GM18868 (cell line): ENCODE data around the gene GIPC2.
A peak's percentile ranks its signal among the peaks of the same experiment; 100 is the strongest.

ENCODE experiments used
- ATAC-seq: cut with Tn5 transposase; IDR thresholded peaks from one replicate; pipeline ENCODE4 v1.9.1; 2021; ENCODE audit warnings: mild to moderate bottlenecking, moderate library complexity; ENCODE audit not compliant: unreplicated experiment

GIPC2 gene

DNA sequence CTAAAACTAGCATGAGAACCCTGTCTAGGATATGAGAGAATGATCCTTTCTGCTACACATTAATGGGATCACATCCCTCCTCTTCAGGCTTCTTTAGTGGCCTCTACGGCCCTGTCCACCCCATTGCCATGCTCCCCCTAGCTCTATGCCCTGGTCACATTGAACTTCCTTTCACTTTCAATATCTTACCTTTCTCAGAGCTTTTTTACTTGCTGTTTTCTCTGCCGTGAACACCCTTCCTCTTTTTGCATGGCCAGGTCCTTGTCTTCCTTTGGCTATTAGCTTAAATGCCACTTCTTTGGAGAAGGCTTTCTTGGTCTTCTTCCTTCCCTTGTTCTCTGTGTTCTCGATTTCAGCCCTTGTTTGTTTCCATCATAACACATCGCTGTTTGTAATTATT, 97.4 kb downstream of the GIPC2 start:
- ATAC-seq: peak; percentile 68

DNA sequence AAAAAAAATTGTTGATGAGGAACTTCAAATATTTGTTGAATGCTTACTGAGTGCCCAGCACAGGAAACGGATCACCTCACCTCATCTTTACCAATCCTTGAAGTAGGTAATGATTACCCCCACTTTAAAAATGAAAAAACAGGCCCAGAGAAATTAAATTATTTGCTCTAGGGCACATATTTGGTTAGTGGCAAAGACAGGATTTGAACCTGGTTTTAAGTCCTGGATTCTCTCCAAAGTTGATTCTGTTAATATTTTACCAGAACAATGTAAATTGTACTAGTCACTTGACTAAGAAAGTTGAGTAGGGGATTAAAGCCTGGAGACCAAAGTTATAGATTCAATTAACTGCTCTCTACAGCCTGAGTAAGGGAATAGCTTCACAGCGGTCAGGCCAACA, 97.9 kb downstream of the GIPC2 start:
- no peak for ATAC-seq

DNA sequence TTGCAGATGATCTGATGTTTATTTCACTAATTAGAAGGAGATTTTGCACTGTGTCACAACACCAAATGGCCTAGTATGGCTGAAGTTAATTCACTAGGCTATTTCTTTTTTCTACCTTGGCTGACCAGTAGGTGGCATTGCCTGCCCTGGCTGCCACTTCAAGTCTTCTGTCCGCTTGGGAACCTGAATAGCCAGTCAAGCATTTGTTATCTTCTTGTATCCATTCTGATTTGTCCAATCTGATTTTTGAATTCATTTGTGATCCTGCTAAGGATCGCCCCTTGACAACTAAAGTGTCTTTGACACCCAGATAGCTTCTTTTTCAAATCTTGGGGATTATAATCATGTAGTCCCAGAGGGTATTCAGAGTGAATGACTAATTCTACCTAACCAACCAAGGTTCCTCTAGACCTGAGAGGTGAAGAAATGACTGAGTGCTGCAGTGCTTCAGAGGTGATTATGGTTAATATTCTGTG, 99.4 kb downstream of the GIPC2 start:
- peak; percentile 74 for ATAC-seq

DNA sequence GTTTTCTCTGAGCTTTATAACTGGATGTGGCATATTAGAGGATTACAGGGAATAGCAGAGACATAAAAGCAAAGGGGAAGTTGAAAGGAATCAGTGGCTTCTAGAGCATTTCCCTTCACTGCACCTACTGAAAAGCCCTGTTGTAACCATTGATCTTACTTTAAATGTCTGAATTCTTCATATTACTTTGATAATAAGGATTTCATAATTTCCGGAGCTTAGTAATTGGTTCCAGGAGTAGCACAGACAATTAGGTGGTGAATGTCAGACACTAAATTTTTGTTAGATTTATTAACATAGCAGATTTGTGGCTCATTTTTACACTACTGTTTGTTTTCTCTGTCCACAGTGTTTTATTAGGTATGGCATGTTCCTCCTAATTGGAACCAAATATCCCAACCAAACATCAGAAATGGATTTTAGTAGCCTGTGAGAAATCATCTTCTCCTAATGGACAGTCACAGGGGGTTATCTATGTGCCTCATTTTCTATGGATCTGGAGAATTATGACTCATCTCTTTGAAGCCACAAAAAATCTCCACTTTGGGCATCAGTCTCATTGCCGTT, 100.5 kb downstream of the GIPC2 start:
- no peak for ATAC-seq

DNA sequence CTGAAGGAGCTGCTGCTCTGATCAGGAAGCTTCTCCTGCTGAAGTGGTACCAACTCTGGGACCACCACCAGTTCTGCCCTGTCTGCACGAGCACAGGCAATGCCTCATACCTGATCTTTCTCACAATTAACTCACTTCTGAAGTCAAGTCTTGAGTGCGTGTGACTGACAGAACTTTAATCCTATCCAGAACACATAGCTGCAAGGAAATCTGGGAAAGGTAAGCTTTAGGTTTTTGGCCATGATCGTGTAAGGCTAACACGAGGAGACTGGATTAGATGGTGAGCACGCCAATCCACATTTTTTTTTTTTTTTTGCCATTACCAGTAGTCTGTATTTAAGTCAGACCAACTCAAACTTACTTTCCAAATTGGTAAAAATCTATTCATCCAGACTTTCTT, 101.3 kb downstream of the GIPC2 start:
- ATAC-seq: no peak

DNA sequence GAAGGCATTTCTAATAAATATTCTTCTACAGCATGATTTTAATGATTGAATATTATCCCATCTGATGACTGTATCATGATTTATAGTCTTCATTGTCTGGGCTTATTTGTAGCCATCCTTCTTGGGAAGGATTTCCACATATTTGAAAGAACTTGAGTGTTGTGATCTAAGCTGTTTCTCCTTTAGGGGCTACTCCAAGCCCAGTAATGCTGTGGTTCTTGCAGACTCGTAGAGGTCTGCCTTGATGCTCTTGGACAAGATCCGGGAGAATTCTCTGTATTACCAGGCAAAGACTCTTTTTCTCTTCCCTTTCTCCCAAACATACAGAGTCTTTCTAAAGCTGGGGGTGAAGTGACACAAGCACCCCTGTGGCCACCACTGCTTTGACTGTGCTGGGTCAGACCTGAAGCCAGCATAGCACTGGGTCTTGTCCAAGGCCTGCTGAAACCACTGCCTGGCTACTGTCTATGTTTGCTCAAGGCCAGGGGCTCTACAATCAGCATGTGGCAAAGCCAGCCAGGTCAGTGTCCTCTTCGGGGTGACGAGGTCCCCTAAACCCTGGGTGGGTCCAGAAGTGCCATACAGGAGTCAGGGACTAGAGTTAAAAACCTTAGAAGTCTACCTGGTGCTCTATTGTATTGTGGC, 107.4 kb downstream of the GIPC2 start:
- no peak for ATAC-seq

DNA sequence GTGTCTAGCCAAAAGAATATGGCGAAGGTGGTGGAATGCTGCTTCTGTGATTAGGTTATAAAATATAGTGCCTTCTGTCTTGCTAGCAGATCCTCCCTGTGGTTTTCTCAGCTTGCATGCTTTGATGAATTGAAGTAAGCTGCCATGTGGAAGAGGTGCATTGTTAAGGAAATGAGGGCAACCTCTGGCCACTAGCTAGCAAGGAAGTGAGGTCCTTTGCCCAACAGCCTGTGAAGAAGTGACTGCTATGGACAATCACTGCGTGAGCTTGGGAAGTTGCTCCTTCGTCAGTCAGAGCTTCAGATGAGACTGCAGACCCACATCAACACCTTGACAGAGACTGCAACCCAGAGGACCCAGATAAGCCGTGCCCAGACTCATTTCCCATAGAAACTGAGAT, 109.4 kb downstream of the GIPC2 start:
- no peak for ATAC-seq

DNA sequence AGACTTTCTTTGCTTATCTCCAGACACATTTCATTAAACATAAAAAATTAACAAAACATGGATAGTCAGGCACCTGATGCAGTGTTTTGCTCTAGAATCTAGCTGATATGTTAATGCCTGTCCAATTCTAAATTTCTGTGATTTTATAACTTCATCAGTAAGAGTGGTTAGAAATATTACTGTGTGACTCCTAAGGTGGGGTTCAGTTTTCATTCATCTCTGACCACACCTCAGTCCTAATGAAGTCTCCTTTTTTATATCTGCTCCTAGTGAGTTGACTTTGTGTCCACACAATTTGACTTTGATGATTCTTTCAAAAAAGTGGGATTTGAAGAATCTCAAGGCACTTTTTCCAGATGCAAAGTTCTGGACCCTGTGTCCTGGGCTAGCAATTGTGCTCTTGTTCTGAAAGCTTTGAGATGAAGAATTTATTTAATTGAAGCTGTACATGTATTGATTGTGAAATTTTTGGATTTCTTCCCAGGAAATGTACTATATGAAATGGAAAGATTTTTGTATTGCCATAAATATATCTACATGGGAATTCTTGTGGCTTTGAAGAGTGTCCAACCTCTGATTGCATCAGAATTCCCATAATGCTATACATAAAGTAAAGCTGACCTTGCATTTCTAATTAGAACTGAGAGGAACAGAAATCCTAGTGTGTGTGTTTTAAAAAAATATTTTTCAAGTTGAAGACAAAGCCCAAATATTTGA, 111.2 kb downstream of the GIPC2 start:
- ATAC-seq: no peak

DNA sequence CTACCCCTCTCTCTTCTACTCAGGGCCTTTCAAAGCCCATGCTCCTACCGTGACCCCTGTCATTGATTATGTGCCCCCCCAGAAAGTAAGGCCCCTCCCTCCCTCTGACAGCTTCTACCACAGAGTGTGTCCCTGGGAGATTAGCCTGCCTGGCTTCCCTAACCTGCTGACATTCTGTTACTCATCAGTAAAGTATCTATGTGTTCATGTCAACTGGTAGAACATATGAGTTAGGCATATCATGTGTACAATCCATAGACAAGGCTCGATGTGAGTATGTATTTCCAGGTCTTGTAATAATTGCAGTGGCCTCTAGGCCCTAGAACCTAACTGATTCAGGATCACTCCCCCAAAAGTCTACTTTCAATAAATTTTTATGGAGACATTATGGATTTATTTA, 120.0 kb downstream of the GIPC2 start:
- no peak for ATAC-seq

DNA sequence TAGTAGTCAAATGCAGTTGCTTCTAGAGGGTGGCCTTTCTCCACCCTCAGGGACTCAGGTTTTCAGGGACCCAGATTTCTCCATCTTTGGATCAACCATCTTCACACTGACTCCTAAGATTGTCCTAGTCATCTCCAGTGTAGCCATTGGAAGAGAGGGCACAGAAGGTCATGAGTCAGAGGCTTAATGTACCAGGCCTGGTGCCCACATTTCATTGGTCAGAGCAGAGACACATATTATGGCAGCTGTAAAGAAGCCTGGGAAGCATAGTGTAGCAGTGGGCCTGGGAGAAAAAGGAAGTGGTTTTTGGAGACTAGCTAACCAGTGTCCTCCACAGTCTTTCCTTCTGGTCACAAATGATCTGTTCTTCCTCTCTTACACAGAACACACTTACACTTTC, 122.5 kb downstream of the GIPC2 start:
- no peak for ATAC-seq

DNA sequence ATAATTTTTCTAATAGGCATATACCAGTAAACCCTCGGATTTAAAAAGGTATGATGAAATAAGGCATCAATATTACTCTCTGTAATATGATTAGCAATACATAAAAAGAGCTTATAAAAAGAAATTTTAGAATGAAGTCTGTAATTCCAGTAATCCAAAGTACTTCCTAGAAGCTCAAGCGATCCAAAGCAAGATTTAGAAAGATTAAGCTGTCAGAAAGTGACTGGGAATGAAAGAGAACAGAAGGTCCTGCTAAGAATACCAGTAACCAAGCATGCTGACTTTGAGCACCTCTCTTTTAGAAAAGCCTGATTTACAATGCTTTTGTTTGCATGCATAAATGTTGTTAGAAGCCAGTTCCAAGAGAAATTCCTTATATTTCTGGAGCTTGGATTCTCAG, 125.1 kb downstream of the GIPC2 start:
- no peak for ATAC-seq

DNA sequence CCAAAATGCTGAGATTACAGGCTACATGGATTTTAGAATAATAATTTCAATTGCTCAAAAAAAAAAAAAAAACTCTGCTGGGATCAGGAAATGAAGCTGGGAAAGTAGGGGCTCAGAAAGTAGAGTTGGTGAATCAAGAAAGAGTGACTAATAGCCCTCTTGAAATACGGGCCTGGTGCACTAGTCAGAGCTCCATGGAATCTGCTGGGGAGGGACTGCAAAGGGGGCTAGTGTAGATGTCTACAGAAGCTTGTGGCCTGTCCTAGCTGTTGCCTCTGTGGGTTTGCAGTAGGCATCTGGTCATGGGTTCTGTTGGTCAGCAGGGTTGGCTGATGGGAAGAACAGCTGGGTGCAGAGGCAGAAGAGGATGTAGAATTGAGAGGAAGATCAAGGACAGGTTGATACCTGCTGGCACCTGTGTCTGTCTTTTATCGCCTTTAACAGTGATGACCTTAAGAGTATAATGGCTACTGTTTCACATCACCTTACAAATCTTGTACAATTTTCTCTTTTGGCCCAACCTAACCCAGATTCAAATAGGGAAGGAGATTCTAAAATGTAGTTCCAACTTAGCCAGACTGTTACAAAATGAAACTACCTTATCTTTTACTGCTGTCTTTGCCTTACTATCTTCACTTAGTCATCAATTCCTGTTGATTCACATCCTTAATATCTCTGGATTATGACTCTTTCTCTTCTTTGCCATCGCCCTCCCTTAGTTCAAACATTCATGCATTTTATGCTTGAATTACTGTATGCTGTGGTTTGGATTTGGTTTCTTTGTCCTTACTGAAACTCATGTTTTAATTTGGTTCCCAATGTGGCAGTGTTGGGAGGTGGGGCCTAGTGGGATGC, 126.2 kb downstream of the GIPC2 start:
- no peak for ATAC-seq

DNA sequence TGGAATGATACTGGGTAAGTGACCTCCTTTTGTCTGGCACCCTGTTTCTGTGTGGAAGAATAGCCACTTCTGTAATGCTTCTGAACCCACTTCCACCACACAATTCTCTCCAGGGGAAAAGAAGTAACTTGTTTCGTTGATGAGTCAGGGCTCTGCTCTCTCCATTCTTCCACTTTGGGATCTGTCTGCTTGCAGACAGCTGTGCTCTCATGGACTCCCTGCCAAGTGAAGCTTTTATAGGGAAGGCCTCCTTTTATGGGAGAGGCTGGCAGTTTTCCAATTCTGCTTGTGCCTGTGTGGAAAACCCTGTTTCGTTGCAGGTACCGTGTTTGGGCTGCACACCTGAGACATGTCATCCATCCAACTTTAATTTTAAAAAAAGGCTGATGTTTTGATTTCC, 130.7 kb downstream of the GIPC2 start:
- no peak for ATAC-seq

DNA sequence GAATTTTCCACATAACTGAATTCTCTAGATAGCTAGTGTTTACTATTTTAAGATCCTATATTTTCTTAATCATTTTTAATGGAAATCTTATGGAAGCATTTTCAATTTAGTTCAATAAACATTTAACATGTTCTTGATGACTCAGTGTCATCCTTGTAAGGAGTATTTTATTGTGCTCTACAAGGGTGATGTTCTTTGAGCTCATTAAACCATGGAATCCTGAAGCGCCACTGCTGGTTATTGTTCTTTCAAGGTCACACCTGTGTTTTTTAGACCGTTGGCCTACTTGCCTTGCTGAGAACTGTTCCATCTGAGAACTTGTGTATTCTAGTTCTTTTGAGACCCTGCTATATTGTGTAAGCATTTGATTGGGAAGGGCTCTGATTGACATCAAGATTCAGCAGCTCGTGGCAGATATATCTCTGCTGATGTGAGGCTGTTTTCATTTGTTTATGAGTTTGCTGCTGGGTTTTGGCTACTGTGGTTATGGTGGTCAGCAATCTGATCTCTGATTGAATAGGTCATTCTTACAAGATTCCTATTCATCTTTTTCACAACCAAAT, 132.0 kb downstream of the GIPC2 start:
- ATAC-seq: no peak

DNA sequence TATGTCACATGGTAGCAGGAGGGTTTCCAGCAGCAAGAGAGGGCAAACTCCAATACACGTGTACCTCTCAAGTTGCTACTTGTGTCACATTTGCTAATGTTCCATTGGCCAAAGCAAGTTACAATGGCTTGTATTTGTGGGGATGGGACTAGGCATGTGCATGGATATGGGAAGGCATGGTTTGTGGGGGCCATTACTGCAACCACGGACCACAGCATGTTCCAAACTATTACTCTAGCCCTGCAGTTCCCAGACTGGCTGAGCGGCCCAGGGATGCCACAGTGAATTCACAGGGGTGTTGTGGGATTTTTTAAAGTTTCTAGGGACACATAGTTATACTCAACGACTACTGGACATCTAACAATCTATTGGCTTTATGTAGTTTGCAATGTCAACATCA, 133.1 kb downstream of the GIPC2 start:
- ATAC-seq: no peak

DNA sequence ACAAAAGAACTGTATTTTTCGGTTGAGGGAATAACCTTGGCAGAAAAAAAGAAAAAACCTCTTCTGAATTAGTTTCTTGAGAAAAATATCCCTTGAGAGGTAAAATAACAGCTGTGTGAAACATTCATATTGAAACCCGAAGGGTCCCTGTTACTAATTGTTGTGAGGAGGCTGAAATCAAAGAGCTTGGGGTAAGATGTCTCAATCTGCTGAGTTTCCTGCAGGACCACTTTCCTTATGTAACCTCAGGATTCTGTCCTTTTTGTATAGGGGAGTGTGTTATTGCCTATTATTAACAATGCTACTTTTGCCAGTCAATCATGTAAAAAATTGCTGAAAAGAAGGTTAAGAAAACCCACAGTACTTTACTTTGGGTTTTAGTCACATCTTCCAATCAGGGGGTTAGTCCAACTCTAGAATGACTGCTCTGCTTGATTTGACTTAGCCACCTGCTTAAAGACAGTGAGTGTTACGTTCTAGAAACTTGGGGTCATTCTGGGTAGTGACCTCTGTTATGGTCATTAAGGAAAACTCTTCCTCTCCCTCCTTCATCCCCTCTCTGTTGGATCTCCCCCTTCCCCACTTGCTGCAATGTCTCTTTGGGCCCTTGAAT, 138.8 kb downstream of the GIPC2 start:
- ATAC-seq: peak; percentile 83
